ENCODE measurements around the gene RANBP3L. TPM values are rescaled to one million over a fixed set of nuclear protein-coding genes. Genes with fewer than 3 reads are reported as not detected.

RANBP3L gene
- total RNA-seq, 1 experiment from 2014 or later: not detected

GRCh38 chr5:36217988-36218387 lies 83.7 kb downstream of the RANBP3L start:
- Histone ChIP-seq H3K79me1 (ENCODE audit: insufficient read depth, low read depth, low read length, poor library complexity, severe bottlenecking) (no peaks in the 10 kb centered on the region), H3K79me2 (ENCODE audit: insufficient read depth, low read length) (no peaks in the 10 kb centered on the region), H4K91ac (ENCODE audit: insufficient read length, low read depth, low read length) (no peak overlapping the region), H4K8ac (replicated peaks; ENCODE audit: insufficient read length, low read depth, low read length) (no peak overlapping the region), H3K9me3 (ENCODE audit: control insufficient read depth, low read depth, low read length) (no peaks in the 10 kb centered on the region), H3K56ac (ENCODE audit: insufficient read length, low read depth, low read length) (no peak overlapping the region), H2BK5ac (ENCODE audit: insufficient read length, low read length) (no peak overlapping the region), H4K20me1 (ENCODE audit: control insufficient read depth, insufficient read depth, insufficient read length) (no peaks in the 10 kb centered on the region), H3K4me2 (ENCODE audit: insufficient read depth, insufficient read length, low read length) (no peak overlapping the region), H3K14ac (ENCODE audit: insufficient read depth, low read length) (no peak overlapping the region), H3K27me3 (ENCODE audit: insufficient read depth, low read length) (no peaks in the 10 kb centered on the region), H2BK12ac (ENCODE audit: insufficient read length, low read depth, low read length) (no peak overlapping the region), H2AK5ac (ENCODE audit: insufficient read length, low read length) (no peak overlapping the region), H3K4ac (ENCODE audit: low read depth, low read length) (no peak overlapping the region), H3T11ph (ENCODE audit: low read length) (no peak overlapping the region), H3K9ac (ENCODE audit: extremely low read depth, insufficient read length, low read length) (no peak overlapping the region), H3K18ac (ENCODE audit: insufficient read length, low read depth, low read length) (no peak overlapping the region), H4K5ac (ENCODE audit: insufficient read length, low read depth, low read length) (no peak overlapping the region), H3K27ac (ENCODE audit: insufficient read length, low read depth, low read length) (no peak overlapping the region), H2BK20ac (ENCODE audit: low read depth, low read length, poor library complexity, severe bottlenecking) (no peak overlapping the region), H3K23me2 (ENCODE audit: insufficient read length, low read depth, low read length, poor library complexity, severe bottlenecking) (no peaks in the 10 kb centered on the region), H2BK15ac (ENCODE audit: low read depth, low read length) (no peak overlapping the region), H2AFZ (ENCODE audit: low read length) (no peak overlapping the region), H2BK120ac (ENCODE audit: low read depth, low read length, poor library complexity, severe bottlenecking) (no peak overlapping the region), H3K4me1 (ENCODE audit: insufficient read depth, low read length) (no peaks in the 10 kb centered on the region), H3K23ac (ENCODE audit: insufficient read length, low read depth, low read length) (no peak overlapping the region)
- no peaks in the 10 kb centered on the region for H3K4me1 Mint-ChIP-seq
- no CpG with 5 or more reads among the region's 1 CpG for WGBS (ENCODE audit: extremely low coverage, insufficient read length, low lambda C conversion rate)
- H3K9me3 Mint-ChIP-seq: no peaks in the 10 kb centered on the region
- peaks cover 0 to 2% (median 0%) of the 10 kb centered on the region in 3 experiments; a peak in 1 of 7 replicates for H3K36me3 Mint-ChIP-seq (ENCODE audit: insufficient read depth in 1 of 3, low read depth in 3 of 3)
- TF ChIP-seq CTCF (conservative IDR thresholded peaks at IDR 0.05): no peak
- H3K27ac Mint-ChIP-seq: no peak overlapping the region
- DNase-seq: no peak
- H3K27me3 Mint-ChIP-seq (ENCODE audit: low read depth): no peaks in the 10 kb centered on the region
- H3K4me3 Mint-ChIP-seq: no peak overlapping the region
